Activated T-cell treated with anti-CD3 and anti-CD28 coated beads, Interleukin-2, amount 50 U/mL, for 24 hours (primary cell): ENCODE measurements around the gene ADCY10.
"Not testable (repeated sequence)": the region's sequence is repeated elsewhere in the genome, so short reads cannot be mapped to it uniquely, and the experiment has no call there.

ENCODE experiments used
- DNase-seq: peaks from one replicate; pipeline ENCODE4 v3.0.0-alpha.2; 2020
- H3K27ac Mint-ChIP-seq: 2 replicates; pipeline ENCODE4 v1.8.0; 2020; ENCODE audit warnings: mild to moderate bottlenecking, mixed read lengths
- H3K27me3 Mint-ChIP-seq: 2 replicates; pipeline ENCODE4 v1.8.0; 2020; ENCODE audit warnings: mixed read lengths
- H3K36me3 Mint-ChIP-seq: 2 replicates; pipeline ENCODE4 v1.8.0; 2020; ENCODE audit warnings: low read depth, mixed read lengths
- H3K4me1 Mint-ChIP-seq: 2 replicates; pipeline ENCODE4 v1.8.0; 2020; ENCODE audit warnings: low read depth, mixed read lengths
- H3K4me3 Mint-ChIP-seq: 2 replicates; pipeline ENCODE4 v1.8.0; 2020; ENCODE audit warnings: mild to moderate bottlenecking, moderate library complexity, mixed read lengths
- H3K9me3 Mint-ChIP-seq: 2 replicates; pipeline ENCODE4 v1.8.0; 2020; ENCODE audit warnings: mixed read lengths

Gene ADCY10

DNA sequence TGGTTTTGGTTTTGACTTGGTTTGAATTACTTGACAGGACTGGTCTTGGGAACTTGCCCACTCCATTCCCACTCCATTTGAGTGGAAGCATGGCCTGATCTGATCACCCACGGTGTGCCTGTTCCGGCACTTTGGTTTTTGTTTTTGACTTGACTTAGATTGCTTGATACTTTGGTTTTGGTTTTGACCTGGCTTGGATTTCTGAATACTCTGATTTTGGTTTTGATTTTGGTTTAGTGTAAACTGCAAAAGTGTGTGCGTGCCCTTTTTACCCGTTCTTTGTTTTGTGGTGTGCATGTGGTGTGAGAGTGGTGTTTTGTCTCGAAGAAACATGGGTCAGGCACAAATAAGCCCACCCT is 50.0 kb downstream of the ADCY10 start:
- no peaks in the 10 kb centered on the region for H3K9me3 Mint-ChIP-seq
- no peak for DNase-seq
- H3K27ac Mint-ChIP-seq = no peak overlapping the region
- H3K27me3 Mint-ChIP-seq = no peaks in the 10 kb centered on the region
- H3K4me1 Mint-ChIP-seq = no peaks in the 10 kb centered on the region
- H3K36me3 Mint-ChIP-seq = no peaks in the 10 kb centered on the region
- H3K4me3 Mint-ChIP-seq = no peak overlapping the region

DNA sequence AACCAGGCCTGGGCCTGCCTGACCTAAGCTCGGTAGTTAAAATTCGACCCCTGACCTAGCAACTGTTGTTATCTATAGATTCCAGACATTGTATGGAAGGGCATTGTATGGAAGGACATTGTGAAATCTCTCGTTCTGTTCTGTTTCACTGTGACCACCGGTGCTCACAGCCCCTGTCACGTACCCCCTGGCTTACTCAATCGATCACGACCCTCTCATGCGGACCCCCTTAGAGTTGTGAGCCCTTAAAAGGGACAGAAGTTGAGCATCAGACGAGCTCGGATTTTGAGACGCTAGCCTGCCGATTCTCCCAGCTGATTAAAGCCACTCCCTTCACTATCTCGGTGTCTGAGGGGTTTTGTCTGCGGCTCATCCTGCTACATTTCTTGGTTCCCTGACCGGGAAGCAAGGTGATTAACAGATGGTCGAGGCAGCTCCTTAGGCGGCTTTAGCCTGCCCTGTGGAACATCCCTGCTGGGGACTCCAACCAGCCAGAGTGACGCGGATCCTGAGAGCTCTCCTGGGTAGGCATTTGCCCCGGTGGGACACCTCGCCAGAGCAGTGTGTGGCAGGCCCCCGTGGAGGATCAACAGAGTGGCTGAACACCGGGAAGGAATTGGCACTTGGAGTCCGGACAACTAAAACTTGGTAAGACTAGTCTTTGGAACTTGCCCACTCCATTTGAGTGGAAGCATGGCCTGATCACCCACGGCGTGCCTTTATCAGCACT is 50.6 kb downstream of the ADCY10 start:
- H3K27ac Mint-ChIP-seq, DNase-seq, H3K9me3 Mint-ChIP-seq, H3K4me3 Mint-ChIP-seq, H3K27me3 Mint-ChIP-seq, H3K4me1 Mint-ChIP-seq, H3K36me3 Mint-ChIP-seq: not testable (repeated sequence)

DNA sequence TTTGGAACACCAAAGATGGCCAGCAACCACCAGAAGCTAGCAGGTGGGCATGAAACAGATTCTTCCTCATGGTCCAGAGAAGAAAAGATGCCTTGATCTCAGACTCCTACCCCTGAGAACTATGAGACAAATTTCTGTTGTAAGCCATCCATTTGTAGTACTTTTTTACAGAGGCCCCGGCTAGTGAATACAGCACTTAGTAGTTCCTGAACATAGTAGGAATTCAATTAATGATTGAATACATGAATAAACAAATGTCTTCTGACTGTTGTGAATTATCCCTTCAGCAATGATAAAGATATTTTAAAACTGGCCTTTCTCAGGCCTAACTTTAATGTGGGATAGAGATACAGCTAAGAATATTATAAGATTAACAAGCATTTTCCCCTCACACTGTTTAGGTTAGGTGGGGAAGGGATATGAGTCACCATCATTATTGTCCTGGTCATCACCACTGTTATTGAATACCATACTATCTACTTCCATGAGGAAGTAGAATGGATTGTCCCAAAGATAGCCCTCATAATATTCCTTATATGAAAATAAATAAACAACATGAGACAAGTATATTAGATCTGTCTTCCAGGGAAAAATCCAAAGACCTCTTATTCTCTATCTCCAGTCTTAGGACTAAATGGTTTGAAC is 51.4 kb downstream of the ADCY10 start:
- H3K4me1 Mint-ChIP-seq = no peaks in the 10 kb centered on the region
- H3K9me3 Mint-ChIP-seq = no peaks in the 10 kb centered on the region
- DNase-seq = no peak
- H3K27ac Mint-ChIP-seq = no peak overlapping the region
- H3K27me3 Mint-ChIP-seq = no peaks in the 10 kb centered on the region
- H3K4me3 Mint-ChIP-seq = no peak overlapping the region
- no peaks in the 10 kb centered on the region for H3K36me3 Mint-ChIP-seq

DNA sequence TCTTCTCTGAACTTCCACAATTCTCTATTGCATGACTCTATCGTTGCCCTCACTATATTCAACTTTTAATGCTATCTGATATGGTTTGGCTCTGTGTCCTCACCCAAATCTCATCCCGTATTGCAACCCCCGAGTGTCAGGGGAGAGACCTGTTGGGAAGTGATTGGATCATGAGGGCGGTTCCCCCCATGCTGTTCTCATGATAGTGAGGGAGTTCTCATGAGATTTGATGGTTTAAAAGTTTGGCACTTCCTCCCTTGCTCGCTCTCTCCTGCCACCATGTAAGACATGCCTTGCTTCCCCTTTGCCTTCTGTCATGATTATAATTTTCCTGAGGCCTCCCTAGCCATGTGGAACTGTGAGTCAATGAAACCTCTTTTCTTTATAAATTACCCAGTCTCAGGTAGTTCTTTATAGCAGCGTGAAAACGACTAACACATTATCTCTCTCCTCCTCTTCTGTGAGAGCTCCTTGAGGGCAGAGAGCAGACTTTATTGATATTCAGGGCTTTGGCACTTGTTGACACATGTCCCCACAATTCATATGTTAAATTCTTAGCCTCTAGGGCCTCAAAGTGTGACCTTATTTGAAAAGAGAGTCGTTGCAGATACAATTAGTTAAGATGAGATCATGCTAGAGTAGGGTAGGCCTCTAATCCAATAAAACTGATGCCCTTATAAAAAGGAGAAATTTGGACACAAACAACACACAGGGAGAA is 52.1 kb downstream of the ADCY10 start:
- no peak for DNase-seq
- Mint-ChIP-seq H3K9me3 (no peaks in the 10 kb centered on the region), H3K4me3 (no peak overlapping the region), H3K27me3 (no peaks in the 10 kb centered on the region), H3K4me1 (no peaks in the 10 kb centered on the region), H3K36me3 (no peaks in the 10 kb centered on the region), H3K27ac (no peak overlapping the region)

DNA sequence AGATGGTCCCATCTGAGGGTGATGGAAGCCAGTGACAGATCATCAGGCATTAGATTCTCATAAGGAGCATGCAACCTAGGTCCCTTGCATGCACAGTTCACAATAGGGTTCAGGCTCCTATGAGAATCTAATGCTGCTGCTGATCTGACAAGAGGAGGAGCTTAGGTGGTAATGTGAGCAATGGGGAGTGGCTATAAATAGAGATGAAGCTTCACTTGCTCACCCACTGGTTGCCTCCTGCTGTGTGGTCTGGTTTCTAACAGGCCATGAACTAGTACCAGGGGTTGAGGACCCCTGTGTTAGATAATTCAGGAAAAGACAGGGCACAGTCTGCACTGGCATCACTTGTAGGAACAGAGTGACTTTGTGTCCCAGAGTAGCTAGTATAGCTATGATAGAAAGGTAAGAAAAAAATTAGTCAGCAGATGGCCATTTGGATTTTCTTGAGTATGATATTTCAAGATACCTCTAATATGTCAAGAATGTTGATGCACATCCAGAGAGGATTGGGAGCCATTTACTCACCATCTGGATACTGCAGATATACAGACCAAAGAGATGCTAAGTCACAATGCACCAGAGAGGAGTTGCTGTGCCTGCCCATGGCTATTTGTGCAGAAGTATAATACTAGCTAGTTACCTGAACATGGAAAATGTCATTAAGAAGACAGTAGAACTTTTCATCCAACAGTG is 53.6 kb downstream of the ADCY10 start:
- no peak overlapping the region for H3K4me3 Mint-ChIP-seq
- H3K27me3 Mint-ChIP-seq = no peaks in the 10 kb centered on the region
- no peaks in the 10 kb centered on the region for H3K36me3 Mint-ChIP-seq
- H3K9me3 Mint-ChIP-seq = no peaks in the 10 kb centered on the region
- H3K27ac Mint-ChIP-seq = no peak overlapping the region
- H3K4me1 Mint-ChIP-seq = no peaks in the 10 kb centered on the region
- no peak for DNase-seq

DNA sequence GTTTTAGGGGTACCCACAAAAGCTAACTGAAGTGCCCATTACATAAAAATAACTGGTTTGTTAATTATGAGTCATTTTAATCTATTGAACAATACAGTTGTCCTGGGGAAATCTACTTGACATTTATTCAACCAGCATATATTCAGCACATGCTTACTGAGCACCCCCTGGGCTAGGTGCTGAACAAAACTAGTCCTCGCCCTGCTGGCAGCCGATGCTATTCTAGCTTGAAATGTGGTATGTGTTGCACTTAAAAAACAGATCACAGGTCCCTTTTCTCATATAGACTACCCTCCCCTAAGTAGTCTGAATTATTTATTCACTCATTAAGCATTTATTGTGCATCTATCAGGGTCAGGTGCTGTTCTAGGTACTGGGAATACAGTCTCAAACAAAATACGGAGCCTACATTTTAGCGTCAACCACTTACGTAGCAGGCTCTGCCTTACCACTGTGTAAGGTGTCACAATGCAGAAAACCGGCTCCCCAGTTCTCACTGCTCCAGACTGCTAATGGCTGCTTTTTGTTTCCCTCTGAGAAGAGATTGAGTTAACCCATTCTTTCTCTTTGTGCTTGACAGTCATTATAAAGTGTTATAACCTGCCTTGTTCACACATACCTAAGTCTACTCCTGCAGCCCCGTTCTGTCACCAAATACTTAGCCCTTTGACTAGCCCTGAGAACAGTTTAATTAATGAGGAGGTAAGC is 57.1 kb downstream of the ADCY10 start:
- H3K9me3 Mint-ChIP-seq = no peaks in the 10 kb centered on the region
- H3K4me3 Mint-ChIP-seq = no peak overlapping the region
- no peaks in the 10 kb centered on the region for H3K4me1 Mint-ChIP-seq
- no peak overlapping the region for H3K27ac Mint-ChIP-seq
- no peak for DNase-seq
- H3K36me3 Mint-ChIP-seq = no peaks in the 10 kb centered on the region
- H3K27me3 Mint-ChIP-seq = no peaks in the 10 kb centered on the region

DNA sequence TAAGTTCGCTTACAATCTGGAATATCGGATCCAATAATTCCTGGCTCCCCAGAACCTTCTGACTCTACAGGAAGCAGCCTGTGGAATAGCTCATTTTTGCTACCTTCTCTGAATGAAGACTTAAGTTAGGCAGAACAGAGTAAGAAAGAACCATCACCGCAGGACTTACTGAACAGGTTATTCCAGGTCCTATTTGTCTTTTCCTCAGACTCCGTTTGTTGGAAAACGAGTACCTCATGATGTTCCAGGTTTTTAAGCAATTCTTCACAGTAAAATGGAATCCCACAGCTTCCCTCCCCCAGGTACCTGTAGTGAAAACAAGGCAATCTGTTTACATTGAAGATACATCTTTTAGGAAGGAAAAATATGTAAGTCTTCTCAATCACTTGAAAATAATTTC is 59.8 kb downstream of the ADCY10 start:
- DNase-seq = no peak
- Mint-ChIP-seq H3K4me1 (no peaks in the 10 kb centered on the region), H3K27me3 (no peaks in the 10 kb centered on the region), H3K4me3 (no peak overlapping the region), H3K36me3 (no peaks in the 10 kb centered on the region), H3K9me3 (no peaks in the 10 kb centered on the region), H3K27ac (no peak overlapping the region)

DNA sequence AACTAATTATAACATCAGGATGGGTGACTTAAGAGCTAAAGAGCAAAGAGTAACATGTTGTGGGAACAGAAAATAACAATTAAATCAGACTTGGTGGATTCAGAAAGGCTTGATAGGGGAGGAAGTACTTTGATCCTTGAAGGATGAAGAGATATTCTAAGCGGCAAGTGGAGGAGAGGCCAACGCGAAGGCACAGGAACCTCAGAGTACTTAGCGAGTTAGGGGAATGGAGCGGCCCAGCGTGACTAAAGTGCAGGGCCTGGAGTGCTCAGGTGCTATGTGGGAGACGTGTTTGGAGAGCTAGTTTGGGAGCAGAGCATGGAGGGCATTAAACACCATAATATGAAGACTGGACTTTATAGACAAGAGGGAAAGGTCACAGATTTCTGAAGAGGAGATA is 64.3 kb downstream of the ADCY10 start:
- no peaks in the 10 kb centered on the region for H3K27me3 Mint-ChIP-seq
- H3K4me1 Mint-ChIP-seq = no peaks in the 10 kb centered on the region
- DNase-seq = no peak
- H3K27ac Mint-ChIP-seq = no peak overlapping the region
- no peaks in the 10 kb centered on the region for H3K9me3 Mint-ChIP-seq
- no peak overlapping the region for H3K4me3 Mint-ChIP-seq
- no peaks in the 10 kb centered on the region for H3K36me3 Mint-ChIP-seq

DNA sequence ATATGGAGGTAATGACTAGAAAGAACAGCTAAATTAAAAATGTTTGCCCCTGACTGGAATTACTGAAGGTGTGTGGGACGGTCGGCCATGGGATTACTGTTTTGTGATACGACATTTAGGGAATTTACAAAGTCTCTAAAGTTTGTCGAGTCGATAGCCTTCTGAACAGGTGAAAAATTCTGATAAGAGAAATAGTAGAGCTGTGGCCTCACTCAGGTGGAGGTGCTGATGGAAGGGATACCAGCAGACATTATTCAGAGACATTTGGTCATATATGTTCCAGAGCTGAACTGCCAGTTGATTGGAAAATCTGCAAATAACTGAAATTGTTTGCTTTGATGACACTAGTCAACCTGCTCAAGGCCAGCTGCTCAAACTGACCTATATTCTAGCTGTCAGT is 71.1 kb downstream of the ADCY10 start:
- Mint-ChIP-seq H3K36me3 (no peaks in the 10 kb centered on the region), H3K27me3 (no peaks in the 10 kb centered on the region), H3K4me1 (no peaks in the 10 kb centered on the region), H3K4me3 (no peak overlapping the region), H3K27ac (no peak overlapping the region), H3K9me3 (no peaks in the 10 kb centered on the region)
- no peak for DNase-seq

DNA sequence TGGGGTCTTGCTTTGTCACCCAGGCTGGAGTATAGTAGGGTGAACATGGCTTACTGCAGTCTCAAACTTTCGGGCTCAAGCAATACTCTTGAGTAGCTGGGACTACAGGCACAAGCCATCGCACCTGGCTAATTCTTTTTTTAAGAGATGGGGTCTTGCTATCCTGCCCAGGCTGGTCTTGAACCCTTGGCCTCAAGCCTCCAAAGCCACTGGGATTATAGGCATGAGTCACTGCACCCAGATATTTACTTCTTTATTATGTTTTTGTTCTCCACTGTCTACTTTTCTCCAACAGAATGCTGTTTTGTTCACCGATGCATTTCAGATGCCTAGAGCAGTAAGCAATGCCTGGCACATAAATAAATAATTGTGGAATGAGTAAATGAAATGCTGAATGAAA is 72.4 kb downstream of the ADCY10 start:
- DNase-seq = no peak
- no peaks in the 10 kb centered on the region for H3K9me3 Mint-ChIP-seq
- H3K27me3 Mint-ChIP-seq = no peaks in the 10 kb centered on the region
- peaks cover 2% of the 10 kb centered on the region for H3K4me1 Mint-ChIP-seq
- no peaks in the 10 kb centered on the region for H3K36me3 Mint-ChIP-seq
- H3K27ac Mint-ChIP-seq = no peak overlapping the region
- H3K4me3 Mint-ChIP-seq = no peak overlapping the region

DNA sequence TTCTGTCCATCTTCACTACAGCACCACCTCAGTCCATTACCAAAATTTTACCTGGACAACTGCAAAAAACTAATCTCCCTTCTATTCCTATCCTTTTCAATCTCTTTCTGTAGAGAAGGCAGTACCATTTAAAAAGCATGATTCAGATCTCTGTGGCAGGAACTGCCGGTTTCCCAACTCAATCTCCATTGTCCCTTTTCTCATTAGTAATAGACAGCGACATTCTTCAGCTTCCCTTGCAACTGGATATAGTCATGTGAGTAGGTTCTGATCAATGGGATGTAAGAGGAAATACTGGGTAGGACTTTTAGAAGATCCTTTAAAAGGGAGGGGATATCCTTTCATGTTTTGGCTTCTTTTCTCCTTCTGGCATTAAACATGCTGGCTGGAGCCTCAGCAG is 74.9 kb downstream of the ADCY10 start:
- H3K27me3 Mint-ChIP-seq = no peaks in the 10 kb centered on the region
- no peak for DNase-seq
- no peaks in the 10 kb centered on the region for H3K36me3 Mint-ChIP-seq
- H3K9me3 Mint-ChIP-seq = no peaks in the 10 kb centered on the region
- H3K27ac Mint-ChIP-seq = no peak overlapping the region
- H3K4me3 Mint-ChIP-seq = no peak overlapping the region
- H3K4me1 Mint-ChIP-seq = peaks cover 2% of the 10 kb centered on the region

DNA sequence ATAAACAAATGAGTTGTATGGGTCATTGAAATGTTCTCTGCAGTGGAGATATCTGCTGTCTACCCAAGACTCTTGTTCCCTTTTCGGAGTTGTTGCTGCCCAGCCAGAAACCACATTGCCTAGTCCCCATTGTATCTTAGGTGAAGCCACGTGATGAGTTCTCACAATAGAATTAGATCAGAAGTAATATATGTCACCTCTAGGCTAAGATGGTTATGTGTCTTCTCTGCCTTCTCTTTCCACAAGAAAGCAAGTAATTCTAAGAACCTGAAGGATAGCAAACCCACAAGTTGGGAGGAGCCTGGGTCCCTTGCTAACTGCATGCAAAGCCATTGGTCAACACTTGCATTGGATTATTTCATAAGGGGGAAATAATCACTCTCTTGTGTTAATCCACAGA is 76.6 kb downstream of the ADCY10 start:
- Mint-ChIP-seq H3K27me3 (no peaks in the 10 kb centered on the region), H3K9me3 (no peaks in the 10 kb centered on the region), H3K27ac (no peak overlapping the region), H3K36me3 (no peaks in the 10 kb centered on the region), H3K4me3 (no peak overlapping the region), H3K4me1 (peaks cover 2% of the 10 kb centered on the region)
- DNase-seq = no peak

DNA sequence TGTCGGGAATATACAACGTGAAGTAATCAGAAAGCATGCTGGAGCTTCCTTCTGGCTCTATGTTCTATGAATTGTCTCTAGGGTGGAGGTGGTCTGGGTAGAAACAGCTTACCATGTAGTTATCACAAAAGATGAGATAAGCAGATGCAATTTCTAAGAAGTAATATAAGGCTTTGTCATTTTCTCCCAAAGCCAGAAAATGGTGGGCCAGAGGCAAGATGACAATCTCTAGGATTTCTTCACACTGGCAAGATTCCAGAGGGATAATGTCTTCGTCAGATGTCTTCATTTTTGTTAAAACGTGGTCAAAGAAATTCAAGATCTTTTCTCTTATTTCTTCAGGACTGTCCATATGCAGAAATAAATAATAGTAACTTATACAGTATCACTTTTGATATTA is 77.7 kb downstream of the ADCY10 start:
- Mint-ChIP-seq H3K27ac (no peak overlapping the region), H3K27me3 (no peaks in the 10 kb centered on the region), H3K9me3 (no peaks in the 10 kb centered on the region), H3K4me1 (peaks cover 2% of the 10 kb centered on the region), H3K4me3 (no peak overlapping the region), H3K36me3 (no peaks in the 10 kb centered on the region)
- DNase-seq = no peak

DNA sequence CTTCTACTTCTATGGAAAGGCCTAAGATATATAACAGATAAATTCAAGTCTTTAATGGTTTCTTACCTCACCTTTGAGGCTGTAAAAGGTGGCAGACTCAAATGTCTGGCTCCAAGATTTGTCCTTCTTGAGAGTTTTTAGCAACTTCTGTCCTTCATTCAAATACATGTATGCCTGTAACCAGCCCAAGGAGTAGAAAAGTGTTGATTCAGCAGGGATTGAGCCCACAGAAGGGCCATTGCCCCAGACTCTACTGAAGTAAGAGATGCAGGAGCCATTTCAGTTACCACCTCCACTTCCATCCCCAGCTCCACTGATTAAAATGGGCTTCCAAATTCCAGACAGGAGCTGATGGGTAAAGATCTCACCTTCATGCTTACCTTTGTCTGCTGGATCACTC is 80.0 kb downstream of the ADCY10 start:
- H3K4me3 Mint-ChIP-seq = no peak overlapping the region
- H3K27ac Mint-ChIP-seq = no peak overlapping the region
- no peaks in the 10 kb centered on the region for H3K36me3 Mint-ChIP-seq
- H3K4me1 Mint-ChIP-seq = peaks cover 2% of the 10 kb centered on the region
- no peak for DNase-seq
- H3K27me3 Mint-ChIP-seq = no peaks in the 10 kb centered on the region
- no peaks in the 10 kb centered on the region for H3K9me3 Mint-ChIP-seq
